Measurements from ENCODE around the gene SHISA9.

- no peak for TF ChIP-seq CTCF (IDR thresholded peaks at IDR 0.05; ENCODE audit: poor library complexity)
- no peak for TF ChIP-seq EZH2phosphoT487 (IDR thresholded peaks at IDR 0.05; ENCODE audit: low read depth, severe bottlenecking, unreplicated experiment)
Observed at GRCh38 chr16:13269905-13270528, 368.6 kb downstream of the SHISA9 start.

All from hepatocyte (in vitro differentiated cells).